Measurements from ENCODE around the gene CDK2AP2. TPM values are rescaled to one million over a fixed set of nuclear protein-coding genes. Genes with fewer than 3 reads are reported as not detected.
"Not testable (repeated sequence)": the region's sequence is repeated elsewhere in the genome, so short reads cannot be mapped to it uniquely, and the experiment has no call there.

Gene CDK2AP2
- total RNA-seq, 1 experiment from 2014 or later, result 13.4 TPM

- in situ Hi-C loops (cut with HindIII; ENCODE audit: low pct_unique_long_range_greater_than_20kb, low sequenced_read_pairs), result no loop called here
- DNase-seq (ENCODE audit: low read depth, low spot score), result no peak
Measured at GRCh38 chr11:67495234-67496005, 12.5 kb downstream of the CDK2AP2 start.

- no peak for DNase-seq (ENCODE audit: low read depth, low spot score)
- in situ Hi-C loops (cut with HindIII; ENCODE audit: low pct_unique_long_range_greater_than_20kb, low sequenced_read_pairs), result no loop called here
Measured at GRCh38 chr11:67494371-67495233, 13.4 kb downstream of the CDK2AP2 start.

- DNase-seq (ENCODE audit: low read depth, low spot score), result no peak
- in situ Hi-C loops (cut with HindIII; ENCODE audit: low pct_unique_long_range_greater_than_20kb, low sequenced_read_pairs), result no loop called here
Measured at GRCh38 chr11:67493548-67494370, 14.2 kb downstream of the CDK2AP2 start.

- DNase-seq (ENCODE audit: low read depth, low spot score), result no peak
- in situ Hi-C loops (cut with HindIII; ENCODE audit: low pct_unique_long_range_greater_than_20kb, low sequenced_read_pairs), result no loop called here
Measured at GRCh38 chr11:67492801-67493547, 15.0 kb downstream of the CDK2AP2 start.

DNA sequence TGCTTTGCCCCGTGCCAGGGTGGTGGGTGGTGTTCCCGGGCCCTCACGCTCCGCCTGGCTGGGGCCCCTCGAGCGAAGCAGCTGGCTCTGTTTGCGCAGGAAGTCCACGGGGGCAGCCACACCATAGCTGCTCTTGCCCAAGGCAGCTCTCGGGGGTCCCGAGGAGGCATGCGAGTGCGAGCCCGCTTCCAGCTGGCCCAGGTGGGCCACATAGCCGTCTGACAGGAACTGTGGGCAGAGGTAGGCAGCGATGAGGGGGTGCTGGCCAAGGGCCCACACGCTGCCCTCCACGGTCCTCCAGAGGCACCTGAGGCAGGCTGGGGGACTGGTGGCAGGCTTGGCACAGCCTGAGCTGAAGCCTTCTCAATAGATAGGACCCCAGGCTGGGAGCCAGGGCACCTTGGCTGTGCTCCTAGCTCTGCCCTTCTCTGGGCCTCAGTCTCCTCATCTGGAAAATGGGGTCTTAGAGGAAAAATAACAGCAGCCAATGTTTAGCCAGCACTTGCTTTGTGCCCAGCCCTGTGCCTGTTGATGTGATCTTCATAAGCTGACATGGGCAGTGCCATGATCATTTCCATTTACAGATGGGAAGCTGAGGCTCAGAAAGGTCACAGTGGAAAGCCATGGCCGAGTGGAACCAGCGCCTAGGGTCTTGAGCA is 15.8 kb downstream of the CDK2AP2 start:
- in situ Hi-C loops (cut with HindIII; ENCODE audit: low pct_unique_long_range_greater_than_20kb, low sequenced_read_pairs), result no loop called here

GRCh38 chr11:67491276-67492068 is 16.5 kb downstream of the CDK2AP2 start:
- no peak for DNase-seq (ENCODE audit: low read depth, low spot score)
- in situ Hi-C loops (cut with HindIII; ENCODE audit: low pct_unique_long_range_greater_than_20kb, low sequenced_read_pairs), result no loop called here

More for the DNA sequence above, 15.8 kb downstream of the CDK2AP2 start:
- no peak for DNase-seq (ENCODE audit: low read depth, low spot score)

DNA sequence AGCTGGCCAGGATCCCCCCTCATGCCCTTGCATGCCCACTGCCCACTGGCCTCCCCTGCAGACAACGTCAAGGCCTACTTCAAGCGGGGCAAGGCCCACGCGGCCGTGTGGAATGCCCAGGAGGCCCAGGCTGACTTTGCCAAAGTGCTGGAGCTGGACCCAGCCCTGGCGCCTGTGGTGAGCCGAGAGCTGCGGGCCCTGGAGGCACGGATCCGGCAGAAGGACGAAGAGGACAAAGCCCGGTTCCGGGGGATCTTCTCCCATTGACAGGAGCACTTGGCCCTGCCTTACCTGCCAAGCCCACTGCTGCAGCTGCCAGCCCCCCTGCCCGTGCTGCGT is 17.3 kb downstream of the CDK2AP2 start:
- DNase-seq (ENCODE audit: low read depth, low spot score), result no peak
- in situ Hi-C loops (cut with HindIII; ENCODE audit: low pct_unique_long_range_greater_than_20kb, low sequenced_read_pairs), result no loop called here

DNA sequence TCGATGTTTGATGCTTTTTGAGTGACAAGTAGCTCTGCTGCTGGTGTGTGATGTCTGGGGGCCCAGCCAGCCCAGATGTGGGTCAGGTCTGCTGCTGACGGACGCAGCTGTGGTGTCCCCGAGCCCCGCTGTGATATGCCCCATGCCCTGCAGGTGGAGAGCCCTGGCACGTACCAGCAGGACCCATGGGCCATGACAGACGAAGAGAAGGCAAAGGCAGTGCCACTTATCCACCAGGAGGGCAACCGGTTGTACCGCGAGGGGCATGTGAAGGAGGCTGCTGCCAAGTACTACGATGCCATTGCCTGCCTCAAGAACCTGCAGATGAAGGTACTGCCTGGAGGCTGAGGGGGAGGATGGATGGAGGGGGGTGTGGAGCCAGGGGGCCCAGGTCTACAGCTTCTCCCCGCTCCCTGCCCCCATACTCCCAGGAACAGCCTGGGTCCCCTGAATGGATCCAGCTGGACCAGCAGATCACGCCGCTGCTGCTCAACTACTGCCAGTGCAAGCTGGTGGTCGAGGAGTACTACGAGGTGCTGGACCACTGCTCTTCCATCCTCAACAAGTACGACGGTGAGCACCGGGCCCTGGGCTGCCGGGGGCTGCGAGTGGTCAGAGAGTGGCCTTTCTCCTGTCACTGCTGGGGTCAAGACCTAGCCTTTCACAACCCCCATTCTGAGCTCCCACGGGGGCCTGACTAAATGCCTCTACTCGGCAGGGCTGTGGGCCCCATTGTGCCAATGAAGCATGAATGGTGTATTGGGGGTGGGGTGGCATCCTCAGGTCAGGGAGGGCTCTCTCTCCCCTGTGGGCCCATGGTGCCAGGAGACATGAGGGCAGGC is 17.9 kb downstream of the CDK2AP2 start:
- no peak for DNase-seq (ENCODE audit: low read depth, low spot score)
- in situ Hi-C loops (cut with HindIII; ENCODE audit: low pct_unique_long_range_greater_than_20kb, low sequenced_read_pairs), result no loop called here

- DNase-seq (ENCODE audit: low read depth, low spot score), result no peak
- in situ Hi-C loops (cut with HindIII; ENCODE audit: low pct_unique_long_range_greater_than_20kb, low sequenced_read_pairs), result no loop called here
Measured at GRCh38 chr11:67489203-67489884, 18.6 kb downstream of the CDK2AP2 start.

GRCh38 chr11:67486481-67487195 is 21.3 kb downstream of the CDK2AP2 start:
- in situ Hi-C loops (cut with HindIII; ENCODE audit: low pct_unique_long_range_greater_than_20kb, low sequenced_read_pairs), result no loop called here
- DNase-seq (ENCODE audit: low read depth, low spot score), result no peak

- DNase-seq (ENCODE audit: low read depth, low spot score); in situ Hi-C loops (cut with HindIII; ENCODE audit: low pct_unique_long_range_greater_than_20kb, low sequenced_read_pairs): not testable (repeated sequence)
Measured at GRCh38 chr11:67485873-67486361, 22.0 kb downstream of the CDK2AP2 start.

GRCh38 chr11:67484847-67485311 is 23.1 kb downstream of the CDK2AP2 start:
- DNase-seq (ENCODE audit: low read depth, low spot score), result no peak
- in situ Hi-C loops (cut with HindIII; ENCODE audit: low pct_unique_long_range_greater_than_20kb, low sequenced_read_pairs), result no loop called here

DNA sequence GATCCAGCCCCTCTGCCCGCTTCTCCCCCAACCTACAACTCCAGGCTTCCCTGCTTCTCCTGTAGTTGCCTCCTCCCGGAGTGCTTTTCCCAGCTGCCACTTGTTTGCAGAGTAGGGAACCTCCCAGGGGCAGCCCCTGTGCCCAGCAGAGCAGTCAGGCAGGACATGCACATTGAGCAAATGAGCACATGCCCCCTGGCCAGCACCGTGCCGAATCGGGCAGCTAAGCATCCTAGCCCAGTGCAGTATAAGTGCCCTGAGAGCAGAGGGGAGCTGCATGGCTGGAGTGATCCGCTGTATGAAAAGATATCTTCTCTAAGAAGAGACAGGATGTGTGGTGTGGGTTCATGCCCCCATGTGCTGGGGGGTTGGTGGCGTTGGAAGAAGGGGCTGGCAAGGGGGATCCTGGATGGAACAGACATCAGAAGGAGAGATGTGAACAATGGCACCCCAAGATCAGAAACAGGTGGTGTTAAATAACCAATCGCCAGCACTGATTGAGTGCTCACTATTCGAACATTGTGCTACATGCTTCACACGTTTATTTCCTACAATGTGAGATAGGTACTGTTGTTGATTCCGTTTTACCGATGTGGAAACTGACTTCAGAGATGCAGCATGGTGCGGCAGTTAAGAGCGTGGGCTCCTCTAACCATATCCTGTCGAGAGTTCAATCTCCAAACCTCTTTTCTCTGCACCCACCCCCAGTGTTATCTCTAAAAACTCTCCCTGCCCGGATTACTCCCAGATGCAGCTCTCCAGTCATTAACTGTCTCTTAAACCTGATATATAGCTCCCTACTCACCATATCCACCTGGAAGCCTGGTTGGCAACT is 23.9 kb downstream of the CDK2AP2 start:
- in situ Hi-C loops (cut with HindIII; ENCODE audit: low pct_unique_long_range_greater_than_20kb, low sequenced_read_pairs), result no loop called here
- DNase-seq (ENCODE audit: low read depth, low spot score), result no peak
